Activated T-cell treated with anti-CD3 and anti-CD28 coated beads, Interleukin-2, amount 50 U/mL, for 72 hours (primary cell): ENCODE results near the gene CBLB. TPM values are rescaled to one million over a fixed set of nuclear protein-coding genes. Genes with fewer than 3 reads are reported as not detected.
A peak's percentile ranks its signal among the peaks of the same experiment; 100 is the strongest.
"Not testable (repeated sequence)": the region's sequence is repeated elsewhere in the genome, so short reads cannot be mapped to it uniquely, and the experiment has no call there.

ENCODE experiments used
- ATAC-seq, 2 donors: fragments of 150-1000 bp; cut with Tn5 transposase; replicated peaks in 1 of 2; 2 replicates each; pipeline ENCODE4 v1.10.0; 2021; ENCODE audit warnings: moderate library complexity in 2 of 2, mild to moderate bottlenecking in 1 of 2
- DNase-seq, 2 donors: peaks; one replicate each; pipeline ENCODE4 v3.0.0; 2021 to 2022; ENCODE audit warnings: mixed read lengths in 1 of 2
- H3K27ac Mint-ChIP-seq: one replicate; pipeline ENCODE4 v1.8.0; 2022; ENCODE audit warnings: mild to moderate bottlenecking, moderate library complexity, mixed read lengths
- H3K27me3 Mint-ChIP-seq: one replicate; pipeline ENCODE4 v1.8.0; 2022; ENCODE audit warnings: low read depth, mixed read lengths
- H3K36me3 Mint-ChIP-seq, 2 donors: one replicate each; pipeline ENCODE4 v1.8.0; 2022; ENCODE audit warnings: mixed read lengths in 2 of 2, mild to moderate bottlenecking in 1 of 2; ENCODE audit not compliant: insufficient read depth in 2 of 2
- H3K4me1 Mint-ChIP-seq: one replicate; pipeline ENCODE4 v1.8.0; 2022; ENCODE audit warnings: low read depth, mixed read lengths
- H3K4me3 Mint-ChIP-seq, 2 donors: one replicate each; pipeline ENCODE4 v1.8.0; 2022; ENCODE audit warnings: mild to moderate bottlenecking in 2 of 2, mixed read lengths in 2 of 2, moderate library complexity in 2 of 2
- H3K9me3 Mint-ChIP-seq, 2 donors: one replicate each; pipeline ENCODE4 v1.8.0; 2022; ENCODE audit warnings: mixed read lengths in 2 of 2
- total RNA-seq, 2 donors: library from RNA; stranded (reverse); gene quantifications; one replicate each; pipeline ENCODE4 v1.2.3, GENCODE V29; 2022

CBLB gene
- total RNA-seq, 2 donors from 2014 or later, result 159 to 191 TPM

- Mint-ChIP-seq H3K27me3 (no peaks in the 10 kb centered on the region), H3K4me1 (peaks cover 69% of the 10 kb centered on the region), H3K4me3 (peak overlapping the region; percentile 65 to 86), H3K36me3 (peaks cover 32 to 58% of the 10 kb centered on the region in 2 donors), H3K9me3 (peaks cover 0 to 3% of the 10 kb centered on the region in 2 donors), H3K27ac (peak overlapping the region; percentile 100)
- ATAC-seq (no peak), DNase-seq (no peak)
Observed at GRCh38 chr3:105822171-105823123, 46.4 kb downstream of the CBLB start.

DNA sequence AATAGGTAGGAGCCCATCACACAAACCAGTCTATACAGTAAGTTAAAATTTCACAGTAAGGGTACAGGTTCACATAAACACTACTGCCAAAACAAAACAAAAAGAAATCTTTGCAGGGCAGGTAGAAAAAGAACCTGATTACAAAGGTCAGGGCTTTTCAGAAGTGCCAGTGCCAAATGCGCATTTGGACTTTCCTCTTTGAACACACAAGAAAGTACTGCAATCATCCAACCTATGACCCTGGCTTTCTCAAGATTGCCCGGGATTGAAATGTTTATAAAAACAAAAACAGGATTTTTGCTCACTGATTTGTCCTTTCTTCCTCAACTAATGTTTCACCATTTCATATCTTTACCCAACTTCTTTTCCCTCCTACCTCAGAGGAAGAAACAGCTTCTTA lies 47.4 kb downstream of the CBLB start:
- H3K4me1 Mint-ChIP-seq, result peaks cover 69% of the 10 kb centered on the region
- ATAC-seq, result no peak
- H3K36me3 Mint-ChIP-seq, result peaks cover 33 to 64% of the 10 kb centered on the region in 2 donors
- no peaks in the 10 kb centered on the region for H3K27me3 Mint-ChIP-seq
- peak overlapping the region in 1 of 2 donors; percentile 24 for H3K4me3 Mint-ChIP-seq
- DNase-seq, result no peak
- peaks cover 0 to 3% of the 10 kb centered on the region in 2 donors for H3K9me3 Mint-ChIP-seq
- peak overlapping the region; percentile 91 for H3K27ac Mint-ChIP-seq

GRCh38 chr3:105816833-105817232 lies 52.0 kb downstream of the CBLB start:
- Mint-ChIP-seq H3K27me3 (no peaks in the 10 kb centered on the region), H3K4me1 (peaks cover 52% of the 10 kb centered on the region), H3K4me3 (no peak overlapping the region), H3K27ac (peak overlapping the region; percentile 10), H3K36me3 (peaks cover 31 to 55% of the 10 kb centered on the region in 2 donors), H3K9me3 (peaks cover 2 to 4% of the 10 kb centered on the region in 2 donors)
- ATAC-seq, result no peak
- no peak for DNase-seq

DNA sequence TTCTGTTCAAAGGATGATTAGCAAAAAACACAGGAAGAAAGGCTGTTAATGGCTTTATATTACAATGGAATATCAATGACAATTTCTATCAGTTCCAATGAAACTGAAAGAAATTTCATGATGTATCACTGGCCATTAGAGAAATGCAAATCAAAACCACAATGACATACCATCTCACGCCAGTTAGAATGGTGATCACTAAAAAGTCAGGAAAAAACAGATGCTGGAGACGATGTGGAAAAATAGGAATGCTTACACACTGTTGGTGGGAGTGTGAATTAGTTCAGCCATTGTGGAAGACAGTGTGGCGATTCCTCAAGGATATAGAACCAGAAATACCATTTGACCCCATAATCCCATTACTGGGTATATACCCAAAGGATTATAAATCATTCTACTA lies 53.5 kb downstream of the CBLB start:
- DNase-seq, H3K27me3 Mint-ChIP-seq: not testable (repeated sequence)
- peak overlapping the region; percentile 25 for H3K27ac Mint-ChIP-seq

DNA sequence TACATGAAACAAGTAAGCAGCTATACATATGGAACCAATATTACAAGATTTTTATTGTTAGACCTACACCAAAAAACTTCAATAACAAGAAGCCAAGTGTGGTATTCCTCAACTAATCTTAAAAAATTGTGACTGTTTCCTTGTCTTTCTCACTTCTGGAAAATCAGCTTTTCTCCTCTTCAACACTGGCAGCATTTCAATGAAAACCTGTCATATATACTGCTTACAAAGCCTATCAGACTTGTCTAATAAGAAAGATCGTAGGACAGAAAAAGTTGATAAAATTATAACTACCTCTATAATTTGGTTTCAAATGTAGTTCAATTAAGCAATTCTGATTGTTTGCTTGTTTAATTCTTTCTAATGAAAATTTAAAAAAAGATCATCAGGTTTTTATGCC lies 55.1 kb downstream of the CBLB start:
- H3K36me3 Mint-ChIP-seq, result peaks cover 24 to 38% of the 10 kb centered on the region in 2 donors
- H3K4me1 Mint-ChIP-seq, result peaks cover 55% of the 10 kb centered on the region
- H3K9me3 Mint-ChIP-seq, result peaks cover 2 to 4% of the 10 kb centered on the region in 2 donors
- DNase-seq (no peak), ATAC-seq (no peak)
- no peaks in the 10 kb centered on the region for H3K27me3 Mint-ChIP-seq
- no peak overlapping the region for H3K4me3 Mint-ChIP-seq
- no peak overlapping the region for H3K27ac Mint-ChIP-seq

More for the DNA sequence above, 53.5 kb downstream of the CBLB start:
- H3K9me3 Mint-ChIP-seq, ATAC-seq, H3K4me3 Mint-ChIP-seq: not testable (repeated sequence)
- Mint-ChIP-seq H3K36me3 (peaks cover 26 to 47% of the 10 kb centered on the region in 2 donors), H3K4me1 (peaks cover 48% of the 10 kb centered on the region)

DNA sequence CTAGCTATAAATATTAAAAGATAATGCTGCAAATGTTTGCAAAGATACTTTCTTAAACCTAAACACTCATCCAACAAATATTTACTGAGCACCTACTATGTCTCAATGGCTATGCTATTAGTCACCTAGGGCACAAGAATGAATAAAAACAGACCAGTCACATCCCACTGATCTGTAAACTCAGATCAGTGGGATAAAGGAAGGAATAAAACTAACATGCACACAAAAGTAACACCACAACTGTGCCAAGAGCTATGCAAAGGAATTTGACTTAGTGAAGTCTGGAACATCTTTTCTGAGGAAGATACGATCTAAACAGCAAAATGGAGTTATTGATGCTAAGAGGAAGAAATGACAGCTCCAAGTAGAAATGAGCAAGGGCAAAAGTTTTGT lies 56.6 kb downstream of the CBLB start:
- peaks cover 23 to 35% of the 10 kb centered on the region in 2 donors for H3K36me3 Mint-ChIP-seq
- no peak for DNase-seq
- no peaks in the 10 kb centered on the region for H3K27me3 Mint-ChIP-seq
- peaks cover 66% of the 10 kb centered on the region for H3K4me1 Mint-ChIP-seq
- peak; percentile 33 to 34 for ATAC-seq
- peaks cover 2 to 4% of the 10 kb centered on the region in 2 donors for H3K9me3 Mint-ChIP-seq
- peak overlapping the region in 1 of 2 donors; percentile 52 for H3K4me3 Mint-ChIP-seq
- H3K27ac Mint-ChIP-seq, result peak overlapping the region; percentile 89

DNA sequence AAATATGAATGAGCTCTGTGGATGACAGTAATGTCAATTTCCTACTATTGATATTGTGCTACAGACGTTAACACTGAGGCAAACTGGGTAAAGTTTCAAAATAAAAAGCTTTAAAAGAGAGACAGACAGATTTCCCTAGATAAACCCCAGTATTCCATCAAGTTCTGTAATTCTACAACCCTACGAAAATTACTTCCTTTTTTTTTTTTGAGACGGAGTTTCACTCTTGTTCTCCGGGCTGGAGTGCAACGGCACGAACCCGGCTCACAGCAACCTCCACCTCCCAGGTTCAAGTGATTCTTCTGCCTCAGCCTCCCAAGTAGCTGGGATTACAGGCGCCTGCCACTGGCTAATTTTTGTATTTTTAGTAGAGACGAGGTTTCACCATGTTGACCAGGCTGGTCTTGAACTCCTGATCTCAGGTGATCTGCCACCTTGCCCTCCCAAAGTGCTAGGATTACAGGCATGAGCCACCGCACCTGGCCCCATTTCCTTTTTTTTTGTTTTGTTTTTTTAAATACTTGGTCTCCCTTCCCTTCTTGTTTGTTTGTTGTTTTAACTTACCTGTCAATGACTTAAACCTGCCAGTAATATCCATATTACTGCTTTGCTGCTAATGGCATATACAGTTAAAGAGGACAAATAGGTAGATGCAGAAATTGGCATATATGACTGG lies 57.2 kb downstream of the CBLB start:
- H3K9me3 Mint-ChIP-seq, result peaks cover 2 to 4% of the 10 kb centered on the region in 2 donors
- DNase-seq (no peak), ATAC-seq (no peak)
- peaks cover 66% of the 10 kb centered on the region for H3K4me1 Mint-ChIP-seq
- no peaks in the 10 kb centered on the region for H3K27me3 Mint-ChIP-seq
- H3K4me3 Mint-ChIP-seq, result peak overlapping the region in 1 of 2 donors; percentile 52
- peak overlapping the region; percentile 89 for H3K27ac Mint-ChIP-seq
- peaks cover 19 to 30% of the 10 kb centered on the region in 2 donors for H3K36me3 Mint-ChIP-seq

GRCh38 chr3:105809208-105809888 lies 59.5 kb downstream of the CBLB start:
- peak overlapping the region; percentile 84 for H3K27ac Mint-ChIP-seq

DNA sequence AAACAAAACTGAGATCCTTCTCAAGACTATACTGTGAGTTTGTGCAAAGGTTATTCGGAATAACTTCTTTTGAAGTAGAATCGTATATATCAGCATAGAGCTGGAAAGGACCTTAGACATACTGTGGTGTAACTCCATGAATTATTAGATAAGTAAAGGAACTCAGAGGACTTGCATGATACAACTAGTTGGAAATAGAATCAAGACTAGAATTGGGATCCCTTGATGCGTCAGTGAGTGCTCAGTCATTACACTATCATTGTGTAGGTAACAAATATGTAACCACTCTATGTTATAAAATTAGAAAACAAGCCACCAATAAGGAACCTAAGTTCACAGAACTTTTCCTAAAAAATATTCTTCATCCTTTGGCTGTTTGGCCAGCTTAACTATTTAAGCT lies 61.1 kb downstream of the CBLB start:
- no peak for DNase-seq
- H3K27ac Mint-ChIP-seq, result peak overlapping the region; percentile 60
- ATAC-seq, result no peak
- no peaks in the 10 kb centered on the region for H3K27me3 Mint-ChIP-seq
- H3K36me3 Mint-ChIP-seq, result peaks cover 11 to 27% of the 10 kb centered on the region in 2 donors
- no peak overlapping the region for H3K4me3 Mint-ChIP-seq
- H3K9me3 Mint-ChIP-seq, result peaks cover 0 to 2% of the 10 kb centered on the region in 2 donors
- peaks cover 76% of the 10 kb centered on the region for H3K4me1 Mint-ChIP-seq

More at GRCh38 chr3:105809208-105809888, 59.5 kb downstream of the CBLB start:
- peaks cover 72% of the 10 kb centered on the region for H3K4me1 Mint-ChIP-seq
- no peaks in the 10 kb centered on the region for H3K27me3 Mint-ChIP-seq
- DNase-seq (no peak), ATAC-seq (no peak)
- H3K36me3 Mint-ChIP-seq, result peaks cover 11 to 29% of the 10 kb centered on the region in 2 donors
- peaks cover 0 to 2% of the 10 kb centered on the region in 2 donors for H3K9me3 Mint-ChIP-seq
- peak overlapping the region in 1 of 2 donors; percentile 49 for H3K4me3 Mint-ChIP-seq

GRCh38 chr3:105807146-105807545 lies 61.7 kb downstream of the CBLB start:
- peaks cover 0 to 2% of the 10 kb centered on the region in 2 donors for H3K9me3 Mint-ChIP-seq
- peak overlapping the region; percentile 19 for H3K27ac Mint-ChIP-seq
- H3K27me3 Mint-ChIP-seq, result no peaks in the 10 kb centered on the region
- ATAC-seq, result no peak
- no peak overlapping the region for H3K4me3 Mint-ChIP-seq
- peaks cover 77% of the 10 kb centered on the region for H3K4me1 Mint-ChIP-seq
- no peak for DNase-seq
- H3K36me3 Mint-ChIP-seq, result peaks cover 8 to 27% of the 10 kb centered on the region in 2 donors

- Mint-ChIP-seq H3K4me1 (peaks cover 77% of the 10 kb centered on the region), H3K9me3 (peaks cover 0 to 2% of the 10 kb centered on the region in 2 donors), H3K27ac (peak overlapping the region; percentile 94), H3K4me3 (peak overlapping the region; percentile 40 to 80), H3K36me3 (peaks cover 6 to 26% of the 10 kb centered on the region in 2 donors), H3K27me3 (no peaks in the 10 kb centered on the region)
- ATAC-seq (peak; percentile 69 to 77), DNase-seq (peak in 1 of 2 donors; percentile 31)
Observed at GRCh38 chr3:105806359-105806758, 62.5 kb downstream of the CBLB start.

GRCh38 chr3:105805404-105805803 lies 63.4 kb downstream of the CBLB start:
- peak overlapping the region in 1 of 2 donors; percentile 80 for H3K4me3 Mint-ChIP-seq
- no peak for ATAC-seq
- H3K9me3 Mint-ChIP-seq, result peaks cover 0 to 2% of the 10 kb centered on the region in 2 donors
- peaks cover 80% of the 10 kb centered on the region for H3K4me1 Mint-ChIP-seq
- H3K27ac Mint-ChIP-seq, result peak overlapping the region; percentile 94
- DNase-seq, result no peak
- peaks cover 6 to 28% of the 10 kb centered on the region in 2 donors for H3K36me3 Mint-ChIP-seq
- H3K27me3 Mint-ChIP-seq, result no peaks in the 10 kb centered on the region
